Measurements from ENCODE around the gene PSMF1. TPM values are rescaled to one million over a fixed set of nuclear protein-coding genes. Genes with fewer than 3 reads are reported as not detected.

Gene PSMF1
- total RNA-seq, 4 donors from 2014 or later: 11.5 to 91.6 (median 54.5) TPM

DNA sequence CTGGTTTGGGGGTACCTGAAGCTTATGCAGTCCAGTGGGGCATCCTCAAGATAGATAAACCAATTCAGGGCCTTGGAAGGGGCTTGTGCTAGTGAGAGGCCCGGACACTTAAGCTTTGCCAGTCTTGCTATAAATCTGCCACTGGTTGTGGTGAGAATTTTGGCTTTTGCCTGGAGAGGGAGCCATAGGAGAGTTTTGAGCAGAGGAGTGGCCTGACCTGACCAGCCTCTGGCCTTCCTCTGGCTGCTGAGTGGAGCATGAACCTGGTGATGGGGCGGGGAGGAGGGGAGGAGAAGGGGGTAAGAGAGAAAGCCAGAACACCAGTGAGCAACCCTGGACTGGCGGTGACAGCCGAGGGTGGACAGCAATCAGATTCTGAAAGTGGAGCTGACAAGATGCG lies 59.3 kb downstream of the PSMF1 start:
- no peak for DNase-seq
- Histone ChIP-seq H3K4me3 (no peak overlapping the region), H3K4me1 (no peaks in the 10 kb centered on the region), H3K36me3 (no peaks in the 10 kb centered on the region), H3K9me3 (no peaks in the 10 kb centered on the region), H3K27me3 (no peaks in the 10 kb centered on the region), H3K27ac (no peak overlapping the region)
- no peak for TF ChIP-seq POLR2A (IDR thresholded peaks at IDR 0.05)
- TF ChIP-seq, protein P1, sequence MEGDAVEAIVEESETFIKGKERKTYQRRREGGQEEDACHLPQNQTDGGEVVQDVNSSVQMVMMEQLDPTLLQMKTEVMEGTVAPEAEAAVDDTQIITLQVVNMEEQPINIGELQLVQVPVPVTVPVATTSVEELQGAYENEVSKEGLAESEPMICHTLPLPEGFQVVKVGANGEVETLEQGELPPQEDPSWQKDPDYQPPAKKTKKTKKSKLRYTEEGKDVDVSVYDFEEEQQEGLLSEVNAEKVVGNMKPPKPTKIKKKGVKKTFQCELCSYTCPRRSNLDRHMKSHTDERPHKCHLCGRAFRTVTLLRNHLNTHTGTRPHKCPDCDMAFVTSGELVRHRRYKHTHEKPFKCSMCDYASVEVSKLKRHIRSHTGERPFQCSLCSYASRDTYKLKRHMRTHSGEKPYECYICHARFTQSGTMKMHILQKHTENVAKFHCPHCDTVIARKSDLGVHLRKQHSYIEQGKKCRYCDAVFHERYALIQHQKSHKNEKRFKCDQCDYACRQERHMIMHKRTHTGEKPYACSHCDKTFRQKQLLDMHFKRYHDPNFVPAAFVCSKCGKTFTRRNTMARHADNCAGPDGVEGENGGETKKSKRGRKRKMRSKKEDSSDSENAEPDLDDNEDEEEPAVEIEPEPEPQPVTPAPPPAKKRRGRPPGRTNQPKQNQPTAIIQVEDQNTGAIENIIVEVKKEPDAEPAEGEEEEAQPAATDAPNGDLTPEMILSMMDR (IDR thresholded peaks at IDR 0.05): no peak
- intact Hi-C loops (cut with DNase I; ENCODE audit: low total_unique reads): no loop called here

DNA sequence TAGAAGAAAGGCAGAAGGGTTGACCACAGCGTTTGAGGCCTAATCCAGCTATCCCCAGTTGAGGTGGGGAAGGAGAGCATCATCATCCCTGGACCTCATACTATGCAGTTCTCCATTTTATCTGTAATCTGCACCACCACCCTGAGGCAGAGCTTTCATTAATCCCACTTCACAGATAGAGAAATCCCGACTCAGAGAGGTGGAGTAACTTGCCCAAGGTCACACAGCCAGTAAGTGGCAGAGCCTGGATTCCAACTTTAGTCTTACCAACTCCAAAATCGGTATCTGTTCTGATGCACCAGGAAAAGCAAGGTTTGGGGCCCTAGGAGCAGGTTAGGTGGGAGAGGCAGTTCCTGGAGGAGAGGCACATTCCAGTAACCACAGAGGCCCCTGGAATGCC lies 59.7 kb downstream of the PSMF1 start:
- H3K36me3 ChIP-seq: no peaks in the 10 kb centered on the region
- intact Hi-C loops (cut with DNase I; ENCODE audit: low total_unique reads): no loop called here

DNA sequence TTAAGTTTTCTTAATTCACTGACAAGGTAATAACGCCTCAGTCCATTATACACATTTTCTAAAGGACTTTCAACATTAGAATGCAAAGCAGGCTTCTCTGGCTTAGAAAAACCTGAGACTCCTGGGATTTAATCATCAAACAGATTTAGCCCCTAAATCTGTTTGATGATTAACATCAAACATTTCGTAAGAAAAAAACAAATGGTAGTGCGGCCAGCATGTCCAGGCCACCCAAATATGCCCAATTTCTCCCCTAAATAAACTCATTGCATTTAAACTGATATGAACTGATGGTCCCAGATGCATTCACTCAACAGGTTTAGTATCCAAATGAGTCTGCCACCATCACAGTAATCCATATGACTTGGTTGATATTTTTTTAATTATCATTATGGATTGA lies 60.2 kb downstream of the PSMF1 start:
- no peaks in the 10 kb centered on the region for H3K27me3 ChIP-seq
- no peak for DNase-seq
- intact Hi-C loops (cut with DNase I; ENCODE audit: low total_unique reads): no loop called here
- H3K9me3 ChIP-seq: no peaks in the 10 kb centered on the region
- no peaks in the 10 kb centered on the region for H3K4me1 ChIP-seq
- H3K36me3 ChIP-seq: no peaks in the 10 kb centered on the region
- no peak for TF ChIP-seq POLR2A (IDR thresholded peaks at IDR 0.05)
- TF ChIP-seq, protein P1 (IDR thresholded peaks at IDR 0.05): no peak
- no peak overlapping the region for H3K27ac ChIP-seq
- H3K4me3 ChIP-seq: no peak overlapping the region

More for the DNA sequence above, 59.7 kb downstream of the PSMF1 start:
- Histone ChIP-seq H3K4me3 (no peak overlapping the region), H3K27ac (no peak overlapping the region), H3K9me3 (no peaks in the 10 kb centered on the region), H3K4me1 (no peaks in the 10 kb centered on the region), H3K27me3 (no peaks in the 10 kb centered on the region)
- no peak for TF ChIP-seq POLR2A (IDR thresholded peaks at IDR 0.05)
- TF ChIP-seq, protein P1 (IDR thresholded peaks at IDR 0.05): no peak
- no peak for DNase-seq

DNA sequence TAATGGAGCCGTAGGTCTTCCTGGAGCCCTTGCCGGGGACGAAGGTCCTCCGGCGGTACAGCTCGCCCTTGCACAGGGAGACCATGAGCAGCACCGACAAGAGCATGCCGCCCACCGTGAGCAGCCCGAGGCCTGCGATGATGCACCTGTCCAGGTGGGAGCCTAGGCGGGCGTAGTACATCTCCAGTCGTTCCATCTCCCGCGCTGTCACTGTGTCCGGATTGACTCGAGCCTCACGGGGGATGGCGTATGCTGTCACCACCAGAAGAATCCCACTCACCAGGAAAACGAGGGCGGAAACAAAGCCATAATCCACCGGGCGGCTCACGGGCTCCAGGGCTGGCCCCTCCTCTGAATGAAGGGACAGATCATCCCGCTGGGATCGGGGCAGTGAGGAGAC lies 62.5 kb downstream of the PSMF1 start:
- intact Hi-C loops (cut with DNase I; ENCODE audit: low total_unique reads): no loop called here
- no peak for DNase-seq
- H3K27ac ChIP-seq: no peak overlapping the region

DNA sequence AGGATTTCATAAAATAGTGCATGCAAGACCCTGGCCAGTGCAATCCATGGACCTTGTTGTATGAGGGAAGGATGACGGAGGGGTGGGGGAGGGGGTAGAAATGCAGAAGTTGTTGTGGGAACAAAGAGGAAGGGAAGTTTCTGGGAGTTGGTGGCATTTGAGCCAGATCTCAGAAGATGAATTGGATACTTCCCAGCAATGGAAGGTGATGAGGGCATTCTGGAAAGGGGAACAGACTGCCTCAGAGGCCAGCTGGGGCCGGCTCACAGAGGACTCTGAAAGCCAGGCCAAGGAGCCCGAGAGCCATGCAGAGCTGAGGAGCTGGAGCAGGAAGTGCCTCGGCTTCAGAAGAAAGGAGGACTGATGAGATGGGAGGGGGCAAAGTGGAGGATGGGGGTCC lies 63.7 kb downstream of the PSMF1 start:
- H3K9me3 ChIP-seq: no peaks in the 10 kb centered on the region
- no peak overlapping the region for H3K27ac ChIP-seq
- peaks cover 0 to 11% of the 10 kb centered on the region in 2 donors for H3K4me1 ChIP-seq
- intact Hi-C loops (cut with DNase I; ENCODE audit: low total_unique reads): no loop called here
- H3K27me3 ChIP-seq: peaks cover 3% of the 10 kb centered on the region in 2 donors
- no peaks in the 10 kb centered on the region for H3K36me3 ChIP-seq
- no peak overlapping the region for H3K4me3 ChIP-seq
- DNase-seq: no peak
- TF ChIP-seq POLR2A (IDR thresholded peaks at IDR 0.05): no peak
- TF ChIP-seq, protein P1 (IDR thresholded peaks at IDR 0.05): no peak

More for the DNA sequence above, 62.5 kb downstream of the PSMF1 start:
- H3K9me3 ChIP-seq: no peaks in the 10 kb centered on the region
- peaks cover 2 to 3% of the 10 kb centered on the region in 2 donors for H3K27me3 ChIP-seq
- peaks cover 0 to 11% of the 10 kb centered on the region in 2 donors for H3K4me1 ChIP-seq
- TF ChIP-seq, protein P1 (IDR thresholded peaks at IDR 0.05): no peak
- TF ChIP-seq POLR2A (IDR thresholded peaks at IDR 0.05): no peak
- H3K36me3 ChIP-seq: no peaks in the 10 kb centered on the region
- no peak overlapping the region for H3K4me3 ChIP-seq
